Lung (tissue), 12 donors: ENCODE measurements around the gene ZNF70. TPM values are rescaled to one million over a fixed set of nuclear protein-coding genes. Genes with fewer than 3 reads are reported as not detected.

Experiments
- ATAC-seq: fragments of 200-7000 bp; cut with Tn5 transposase; one replicate; pipeline ENCODE4 v1.9.1; 2020; ENCODE audit warnings: moderate number of reproducible peaks; ENCODE audit not compliant: insufficient read depth, low FRiP score
- DNase-seq, 3 donors: peaks; one replicate each; pipeline ENCODE4 v3.0.0-alpha.2; 2013 to 2017
- H3K27ac ChIP-seq, 2 donors: one replicate each; pipeline ENCODE4 v1.5.1; 2013; ENCODE audit warnings: mild to moderate bottlenecking in 2 of 2, moderate library complexity in 2 of 2, control low read depth in 1 of 2, inconsistent platforms in 1 of 2, low read depth in 1 of 2, low read length in 1 of 2
- H3K27me3 ChIP-seq, 3 donors: one replicate each; pipeline ENCODE4 v1.5.1; 2013; ENCODE audit warnings: low read length in 2 of 3; ENCODE audit not compliant: control insufficient read depth in 3 of 3, insufficient read depth in 3 of 3
- H3K36me3 ChIP-seq, 4 donors: one replicate each; pipeline ENCODE4 v1.5.1; 2013; ENCODE audit warnings: low read length in 4 of 4, mild to moderate bottlenecking in 1 of 4, moderate library complexity in 1 of 4; ENCODE audit not compliant: control insufficient read depth in 4 of 4, insufficient read depth in 4 of 4
- H3K4me1 ChIP-seq, 5 donors: one replicate each; pipeline ENCODE4 v1.5.1; 2013; ENCODE audit warnings: low read length in 5 of 5, mild to moderate bottlenecking in 2 of 5, moderate library complexity in 1 of 5; ENCODE audit not compliant: control insufficient read depth in 5 of 5, insufficient read depth in 5 of 5
- H3K4me3 ChIP-seq: one replicate; pipeline ENCODE4 v1.5.1; 2013; ENCODE audit warnings: mild to moderate bottlenecking, control low read depth, moderate library complexity
- H3K9ac ChIP-seq, 2 donors: one replicate each; pipeline ENCODE4 v1.5.1; 2013; ENCODE audit warnings: low read length in 2 of 2, control low read depth in 1 of 2; ENCODE audit not compliant: insufficient read depth in 1 of 2
- H3K9me3 ChIP-seq, 4 donors: one replicate each; pipeline ENCODE4 v1.5.1; 2013; ENCODE audit warnings: low read length in 3 of 4, mild to moderate bottlenecking in 1 of 4, moderate library complexity in 1 of 4; ENCODE audit not compliant: control insufficient read depth in 4 of 4, insufficient read depth in 3 of 4
- CTCF ChIP-seq: IDR thresholded peaks from 2 replicates; pipeline ENCODE4 v1.5.1; 2012; ENCODE audit warnings: mild to moderate bottlenecking; ENCODE audit errors: control extremely low read depth, extremely low read depth
- WGBS, 2 donors: extraction: QIAGEN DNeasy Blood & Tissue Kit; methylation state at CpG; one replicate each; pipeline ENCODE4 v1.1.7; 2013; 5-methylcytosine and 5-hydroxymethylcytosine counted together
- polyA plus RNA-seq, 2 donors: library from polyadenylated mRNA; stranded (reverse); fragments of 200-250 nt; gene quantifications; one replicate each; pipeline ENCODE4 v1.2.1, GENCODE V29; 2013
- total RNA-seq, 2 donors: library from RNA; depleted of rRNA in 1 of 2; stranded (reverse); fragments of >200 nt in 1 of 2; gene quantifications; one replicate each; pipeline ENCODE4 v1.2.1, GENCODE V29; 2014 to 2021
- donor health status: control.
- donor health status: control.
- donor health status: Bipolar disorder and iron deficiency.
- donor health status: healthy.
- donor health status: DM: yes; HTN: yes; CAD: no.

The ZNF70 gene
- total and polyA plus RNA-seq, 4 donors, result 0.98 to 6.9 (median 3.7) TPM

GRCh38 chr22:23749841-23750301 is 1.0 kb downstream of the ZNF70 start:
- H3K4me1 ChIP-seq, result peaks cover 0 to 16% (median 4%) of the 10 kb centered on the region in 5 donors
- no peaks in the 10 kb centered on the region for H3K27me3 ChIP-seq
- ATAC-seq, result no peak
- peaks cover 0 to 7% (median 2%) of the 10 kb centered on the region in 4 donors for H3K36me3 ChIP-seq
- H3K9me3 ChIP-seq, result no peaks in the 10 kb centered on the region
- DNase-seq, result peak in 2 of 3 donors; percentile 16 to 43
- 56 to 62% methylated on average over 12 of the region's 12 CpGs for WGBS, 2 donors
- peak overlapping the region in 1 of 2 donors; percentile 78 for H3K9ac ChIP-seq
- no peak overlapping the region for H3K27ac ChIP-seq
- H3K4me3 ChIP-seq, result no peak overlapping the region
- no peak for TF ChIP-seq CTCF

GRCh38 chr22:23745791-23746190 is 5.1 kb downstream of the ZNF70 start:
- DNase-seq (peak; percentile 26 to 63 (median 58)), ATAC-seq (no peak)
- Histone ChIP-seq H3K27ac (no peak overlapping the region), H3K4me3 (no peak overlapping the region), H3K36me3 (peaks cover 6 to 33% (median 28%) of the 10 kb centered on the region in 4 donors), H3K9me3 (peaks cover 0 to 8% (median 0%) of the 10 kb centered on the region in 4 donors), H3K4me1 (peaks cover 0 to 11% (median 4%) of the 10 kb centered on the region in 5 donors), H3K27me3 (no peaks in the 10 kb centered on the region), H3K9ac (no peak overlapping the region)
- WGBS, 2 donors, result 63 to 73% methylated on average over 6 of the region's 6 CpGs
- TF ChIP-seq CTCF, result no peak

GRCh38 chr22:23744485-23744884 is 6.4 kb downstream of the ZNF70 start:
- Histone ChIP-seq H3K36me3 (peaks cover 6 to 33% (median 28%) of the 10 kb centered on the region in 4 donors), H3K4me1 (peaks cover 0 to 1% (median 0%) of the 10 kb centered on the region in 5 donors), H3K27me3 (no peaks in the 10 kb centered on the region), H3K4me3 (no peak overlapping the region), H3K9me3 (peaks cover 0 to 8% (median 0%) of the 10 kb centered on the region in 4 donors), H3K27ac (no peak overlapping the region), H3K9ac (no peak overlapping the region)
- WGBS, 2 donors, result 97 to 98% methylated on average over 14 of the region's 14 CpGs
- TF ChIP-seq CTCF, result no peak
- DNase-seq, result no peak
- ATAC-seq, result no peak

- Histone ChIP-seq H3K36me3 (peaks cover 6 to 33% (median 28%) of the 10 kb centered on the region in 4 donors), H3K27ac (no peak overlapping the region), H3K4me3 (no peak overlapping the region), H3K4me1 (no peaks in the 10 kb centered on the region), H3K9me3 (peaks cover 0 to 8% (median 0%) of the 10 kb centered on the region in 4 donors), H3K9ac (no peak overlapping the region), H3K27me3 (no peaks in the 10 kb centered on the region)
- WGBS, 2 donors, result 95 to 97% methylated on average over 13 of the region's 13 CpGs
- no peak for DNase-seq
- no peak for TF ChIP-seq CTCF
- ATAC-seq, result no peak
Observed at GRCh38 chr22:23744001-23744400, 6.9 kb downstream of the ZNF70 start.
